Smooth muscle cell (in vitro differentiated cells): Measurements from ENCODE around the gene PDE8B. TPM values are rescaled to one million over a fixed set of nuclear protein-coding genes. Genes with fewer than 3 reads are reported as not detected.
A peak's percentile ranks its signal among the peaks of the same experiment; 100 is the strongest.
"Not testable (repeated sequence)": the region's sequence is repeated elsewhere in the genome, so short reads cannot be mapped to it uniquely, and the experiment has no call there.

Experiments
- DNase-seq: peaks from one replicate; lab custom pipeline; 2025; ENCODE audit not compliant: unreplicated experiment; lab: John Stamatoyannopoulos, UW
- H2AFZ ChIP-seq: fragments of 200-600 bp; sonication (generic); 2 replicates; pipeline ENCODE4 v1.6.0; 2016; ENCODE audit warnings: antibody characterized with exemption, low read depth, mild to moderate bottlenecking
- H3F3A ChIP-seq: fragments of 200-600 bp; sonication (generic); 2 replicates; pipeline ENCODE4 v1.6.0; 2017; ENCODE audit warnings: antibody characterized with exemption, low read depth
- H3K27ac ChIP-seq: fragments of 200-600 bp; sonication (generic); 2 replicates; pipeline ENCODE4 v1.5.1; 2016; ENCODE audit warnings: low read depth, mild to moderate bottlenecking
- H3K27me3 ChIP-seq: fragments of 200-600 bp; sonication (generic); 2 replicates; pipeline ENCODE4 v1.6.1; 2016; ENCODE audit warnings: low read depth, mild to moderate bottlenecking
- H3K36me3 ChIP-seq: fragments of 200-600 bp; sonication (generic); 2 replicates; pipeline ENCODE4 v1.5.1; 2016; ENCODE audit warnings: low read depth
- H3K4me1 ChIP-seq: fragments of 200-600 bp; sonication (generic); 2 replicates; pipeline ENCODE4 v1.5.1; 2016; ENCODE audit warnings: low read depth
- H3K4me2 ChIP-seq: fragments of 200-600 bp; sonication (generic); 2 replicates; pipeline ENCODE4 v1.6.0; 2016; ENCODE audit warnings: mild to moderate bottlenecking
- H3K4me3 ChIP-seq: fragments of 200-600 bp; sonication (generic); 2 replicates; pipeline ENCODE4 v1.5.1; 2016; ENCODE audit warnings: mild to moderate bottlenecking
- H3K79me2 ChIP-seq: fragments of 200-600 bp; sonication (generic); 2 replicates; pipeline ENCODE4 v1.6.0; 2016; ENCODE audit warnings: low read depth, mild to moderate bottlenecking
- H3K9ac ChIP-seq: fragments of 200-600 bp; sonication (generic); 2 replicates; pipeline ENCODE4 v1.6.0; 2016; ENCODE audit warnings: low read depth
- H3K9me3 ChIP-seq: fragments of 200-600 bp; sonication (generic); replicated peaks from 2 replicates; pipeline ENCODE4 v1.5.1; 2016; ENCODE audit warnings: low read depth
- H4K20me1 ChIP-seq: fragments of 200-600 bp; sonication (generic); 2 replicates; pipeline ENCODE4 v1.6.0; 2016; ENCODE audit warnings: low read depth
- CTCF ChIP-seq: fragments of 200-600 bp; sonication (generic); IDR thresholded peaks from 2 replicates; pipeline ENCODE4 v1.5.1; 2017; ENCODE audit warnings: borderline replicate concordance, mild to moderate bottlenecking, antibody characterized with exemption; ENCODE audit not compliant: insufficient read depth, poor library complexity, severe bottlenecking
- WGBS: methylation state at CpG from one replicate; pipeline ENCODE4 v1.1.7; 2016; ENCODE audit warnings: low lambda C conversion rate; 5-methylcytosine and 5-hydroxymethylcytosine counted together
- polyA plus RNA-seq: library from polyadenylated mRNA; unstranded; fragments of >200 nt; fragmentation: Nextera tagmentation; extraction: Ambion mirVana; gene quantifications from 2 replicates; pipeline ENCODE4 v1.2.1, GENCODE V29; 2016
- total RNA-seq: library from RNA; depleted of rRNA; stranded (reverse); fragments of >200 nt; gene quantifications from 2 replicates; pipeline ENCODE4 v1.2.3, GENCODE V29; 2014

Gene PDE8B
- total and polyA plus RNA-seq, 2 experiments from 2014 or later: 0.13 to 0.18 TPM

DNA sequence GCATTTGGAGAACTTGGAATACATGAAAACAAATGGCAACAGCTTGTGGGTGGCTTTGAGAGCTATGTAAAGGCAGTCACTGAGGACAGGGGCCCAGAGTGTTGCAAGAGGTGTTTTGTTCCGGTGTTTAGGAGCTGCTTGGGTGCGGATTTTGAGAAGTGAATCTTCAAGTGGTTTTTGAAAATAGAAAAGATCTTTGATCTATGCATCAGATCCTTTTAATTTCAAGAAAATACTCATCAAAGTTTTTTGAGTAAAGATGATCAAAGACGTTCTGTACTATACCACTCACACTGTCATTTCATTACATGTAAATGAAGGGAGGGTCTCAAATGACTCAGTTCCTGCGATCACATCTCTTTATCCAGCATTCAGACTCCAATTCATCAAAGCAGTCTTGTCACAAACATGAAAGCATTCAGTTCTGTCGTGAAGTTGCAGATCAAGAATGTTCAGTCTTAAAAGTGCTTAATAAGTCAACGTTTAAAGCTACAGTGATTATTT is 169.1 kb downstream of the PDE8B start:
- Histone ChIP-seq H3K4me2 (no peak overlapping the region), H4K20me1 (no peaks in the 10 kb centered on the region), H3K79me2 (no peaks in the 10 kb centered on the region), H3K36me3 (no peaks in the 10 kb centered on the region), H3K27ac (no peak overlapping the region), H3K9ac (no peak overlapping the region), H3F3A (no peaks in the 10 kb centered on the region), H3K9me3 (no peaks in the 10 kb centered on the region), H3K4me1 (no peaks in the 10 kb centered on the region), H3K27me3 (no peaks in the 10 kb centered on the region), H2AFZ (peak overlapping the region; percentile 29), H3K4me3 (no peak overlapping the region)
- TF ChIP-seq CTCF: no peak
- no peak for DNase-seq
- 44% methylated on average over 6 of the region's 6 CpGs for WGBS

DNA sequence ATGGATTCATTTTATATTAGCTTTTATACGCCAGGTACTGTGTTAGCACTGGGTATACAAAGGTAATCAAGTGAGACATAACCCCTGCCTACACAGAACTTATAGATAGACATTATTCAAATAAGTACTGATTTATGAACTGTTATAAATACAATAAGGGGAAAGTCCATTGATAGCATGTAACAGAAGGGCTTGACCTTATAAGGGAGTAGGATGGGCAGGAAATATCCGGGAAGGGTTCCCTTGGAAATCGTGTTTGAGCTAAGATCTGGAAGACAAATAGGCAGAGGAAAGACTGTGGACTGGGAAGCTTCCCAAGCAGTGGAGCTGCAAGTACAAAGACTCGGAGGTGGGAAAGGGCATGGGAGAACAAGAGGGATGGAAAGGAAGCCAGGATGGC is 170.2 kb downstream of the PDE8B start:
- no peaks in the 10 kb centered on the region for H3F3A ChIP-seq
- no peak overlapping the region for H3K9ac ChIP-seq
- H3K9me3 ChIP-seq: no peaks in the 10 kb centered on the region
- 88% methylated on average over 4 of the region's 4 CpGs for WGBS
- no peak overlapping the region for H3K4me3 ChIP-seq
- no peak overlapping the region for H3K4me2 ChIP-seq
- H3K36me3 ChIP-seq: no peaks in the 10 kb centered on the region
- no peaks in the 10 kb centered on the region for H4K20me1 ChIP-seq
- H3K79me2 ChIP-seq: no peaks in the 10 kb centered on the region
- H3K27me3 ChIP-seq: no peaks in the 10 kb centered on the region
- no peak for TF ChIP-seq CTCF
- DNase-seq: no peak
- no peak overlapping the region for H2AFZ ChIP-seq
- H3K4me1 ChIP-seq: no peaks in the 10 kb centered on the region
- no peak overlapping the region for H3K27ac ChIP-seq

GRCh38 chr5:77383336-77383735 is 172.9 kb downstream of the PDE8B start:
- not testable (repeated sequence) for H3K27me3 ChIP-seq, H3K4me2 ChIP-seq, H3K79me2 ChIP-seq, DNase-seq, H3K4me3 ChIP-seq, H3K4me1 ChIP-seq, H3K9me3 ChIP-seq, H4K20me1 ChIP-seq, H3K36me3 ChIP-seq, H3K9ac ChIP-seq, H3K27ac ChIP-seq, H3F3A ChIP-seq, H2AFZ ChIP-seq
- 62% methylated on average over 2 of the region's 2 CpGs for whole genome bisulfite sequencing

- not testable (repeated sequence) for H3K4me3 ChIP-seq, H3F3A ChIP-seq, DNase-seq, H3K4me1 ChIP-seq, H3K36me3 ChIP-seq, H3K27ac ChIP-seq, H3K9me3 ChIP-seq, H3K79me2 ChIP-seq, H3K9ac ChIP-seq, H4K20me1 ChIP-seq, H3K4me2 ChIP-seq, H2AFZ ChIP-seq, H3K27me3 ChIP-seq
- 93% methylated on average over 1 of the region's 1 CpG for WGBS
Measured at GRCh38 chr5:77386340-77386739, 175.9 kb downstream of the PDE8B start.

DNA sequence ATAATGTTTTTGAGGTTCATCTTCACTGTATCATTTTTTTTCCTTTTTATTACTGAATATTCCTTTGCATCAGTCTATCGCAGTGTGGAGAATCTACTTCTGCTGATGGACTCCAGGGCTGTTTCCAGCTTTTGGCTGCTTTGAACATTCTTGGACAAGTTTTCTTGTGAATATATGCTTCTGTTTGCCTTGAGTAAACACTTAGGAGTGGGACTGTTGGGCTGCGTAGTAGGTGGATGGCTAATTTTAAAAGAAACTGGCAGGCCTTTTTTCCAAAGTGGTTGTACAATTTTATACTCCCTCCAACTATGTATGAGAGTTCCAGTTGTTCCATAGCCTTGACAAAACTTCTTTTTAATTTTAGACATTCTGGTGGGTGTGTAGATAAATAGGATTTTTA is 179.3 kb downstream of the PDE8B start:
- Histone ChIP-seq H4K20me1 (no peaks in the 10 kb centered on the region), H2AFZ (no peak overlapping the region), H3K9ac (no peak overlapping the region), H3K4me2 (no peak overlapping the region), H3K79me2 (no peaks in the 10 kb centered on the region), H3F3A (no peaks in the 10 kb centered on the region), H3K4me1 (no peaks in the 10 kb centered on the region), H3K36me3 (no peaks in the 10 kb centered on the region), H3K9me3 (no peaks in the 10 kb centered on the region), H3K4me3 (no peak overlapping the region), H3K27ac (no peak overlapping the region), H3K27me3 (no peaks in the 10 kb centered on the region)
- DNase-seq: no peak
- 87% methylated on average over 2 of the region's 2 CpGs for WGBS
- TF ChIP-seq CTCF: no peak
